Ovary (tissue), 9 donors: ENCODE data around the gene SPDYA. TPM values are rescaled to one million over a fixed set of nuclear protein-coding genes. Genes with fewer than 3 reads are reported as not detected.

Experiments
- DNase-seq, 5 donors: peaks; one replicate each; pipeline ENCODE4 v3.0.0-alpha.2; 2019 to 2020
- H3K27ac ChIP-seq, 2 donors: fragments of 200-600 bp; one replicate each; pipeline versions ENCODE4 v1.5.1 to v1.8.0; 2019 to 2022
- H3K27me3 ChIP-seq: fragments of 200-600 bp; one replicate; pipeline ENCODE4 v1.8.0; 2022
- H3K36me3 ChIP-seq: fragments of 200-600 bp; sonication (generic); one replicate; pipeline ENCODE4 v1.5.1; 2019
- H3K4me1 ChIP-seq: one replicate; pipeline ENCODE4 v1.8.1; 2013; ENCODE audit warnings: mild to moderate bottlenecking, moderate library complexity; ENCODE audit not compliant: insufficient read depth
- H3K4me3 ChIP-seq: fragments of 200-600 bp; sonication (generic); one replicate; pipeline ENCODE4 v1.5.1; 2017
- H3K9me3 ChIP-seq, 2 donors: fragments of 200-600 bp in 1 of 2; sonication (generic) in 1 of 2; one replicate each; pipeline versions ENCODE4 v1.5.1 to v1.8.1; 2013 to 2019; ENCODE audit warnings: mild to moderate bottlenecking in 1 of 2, moderate library complexity in 1 of 2
- CTCF ChIP-seq, 3 donors: fragments of 450-650 bp in 2 of 3; fragments of 200-600 bp in 1 of 3; IDR thresholded peaks; one replicate each; pipeline versions ENCODE4 v1.5.1 to v1.8.0; 2016 to 2022; ENCODE audit warnings: antibody characterized with exemption in 3 of 3, mild to moderate bottlenecking in 1 of 3
- EP300 ChIP-seq: sonication (generic); formaldehyde crosslinking; IDR thresholded peaks from one replicate; pipeline ENCODE4 v1.6.1; 2017; ENCODE audit warnings: antibody characterized with exemption
- POLR2A ChIP-seq: fragments of 450-650 bp; IDR thresholded peaks from one replicate; pipeline ENCODE4 v1.6.1; 2017; ENCODE audit warnings: antibody characterized with exemption, mild to moderate bottlenecking, moderate library complexity
- WGBS, 3 donors: extraction: QIAGEN DNeasy Blood & Tissue Kit in 1 of 3; methylation state at CpG; one replicate each; pipeline versions ENCODE4 v1.1.5 to v1.1.7; 2013 to 2017; 5-methylcytosine and 5-hydroxymethylcytosine counted together
- intact Hi-C, 4 donors: fragments of 100-400 bp; cut with DNase I; formaldehyde crosslinking; loops; one replicate each; pipeline versions ENCODE4 v1.11.0 to v1.15.1; 2022 to 2023
- polyA plus RNA-seq, 2 donors: library from polyadenylated mRNA; stranded (reverse); fragments of 200-250 nt in 1 of 2; fragments of 350-450 nt in 1 of 2; fragmentation: Illumina TruSeq in 1 of 2; extraction: RNeasy Lipid Tissue Mini Kit (QIAGEN cat#74804) in 1 of 2; gene quantifications; one replicate each; pipeline ENCODE4 v1.2.3, GENCODE V29; 2013 to 2014
- total RNA-seq, 7 donors: library from RNA; depleted of rRNA in 2 of 7; stranded (reverse); fragments of >200 nt in 2 of 7; fragmentation: NEBNext Ultra II Directional in 3 of 7; extraction: Animal tissue kit (Norgen Biotek cat#: 25700) in 3 of 7; gene quantifications; one replicate each; pipeline versions ENCODE4 v1.1.0 to v1.2.4, GENCODE V29; 2016 to 2023
- donor health status: DM: no; HTN: no; CAD: no; lungs with moderate emphysema.
- donor health status: DM: no; HTN: no; CAD: no.
- donor health status: Bipolar disorder and iron deficiency.
- donor health status: DM: yes; HTN: yes; CAD: no.
- donor health status: DM: no; HTN: no; CAD: no.
- donor health status: DM: yes; HTN: yes; CAD: no.

Gene SPDYA
- total and polyA plus RNA-seq, 9 donors: 0.13 to 4.3 (median 0.94) TPM

- intact Hi-C loops: no loop called here
- 60 to 61% (median 61%) methylated on average over 3 of the region's 3 CpGs for WGBS, 3 donors
- Histone ChIP-seq H3K4me1 (peaks cover 13% of the 10 kb centered on the region), H3K9me3 (no peaks in the 10 kb centered on the region), H3K36me3 (no peaks in the 10 kb centered on the region), H3K4me3 (no peak overlapping the region), H3K27ac (no peak overlapping the region), H3K27me3 (no peaks in the 10 kb centered on the region)
- no peak for TF ChIP-seq EP300
- TF ChIP-seq POLR2A: no peak
- DNase-seq: no peak
Observed at GRCh38 chr2:28767337-28767736, 43.3 kb upstream of the SPDYA start.

- no peak for TF ChIP-seq POLR2A
- no peak for TF ChIP-seq CTCF (IDR thresholded peaks at IDR 0.05)
- intact Hi-C loops: no loop called here
- Histone ChIP-seq H3K4me3 (no peak overlapping the region), H3K27ac (no peak overlapping the region), H3K27me3 (no peaks in the 10 kb centered on the region), H3K4me1 (peaks cover 12% of the 10 kb centered on the region), H3K36me3 (no peaks in the 10 kb centered on the region), H3K9me3 (no peaks in the 10 kb centered on the region)
- DNase-seq: no peak
Observed at GRCh38 chr2:28768422-28768821, 42.2 kb upstream of the SPDYA start.

GRCh38 chr2:28768952-28769351 lies 41.7 kb upstream of the SPDYA start:
- intact Hi-C loops: no loop called here
- H3K27ac ChIP-seq: no peak overlapping the region
- TF ChIP-seq EP300 (no peak), POLR2A (no peak), CTCF (IDR thresholded peaks at IDR 0.05) (no peak)
- DNase-seq: no peak
- no peaks in the 10 kb centered on the region for H3K9me3 ChIP-seq
- no peaks in the 10 kb centered on the region for H3K36me3 ChIP-seq
- H3K4me1 ChIP-seq: peaks cover 9% of the 10 kb centered on the region
- WGBS, 3 donors: 91 to 94% (median 93%) methylated on average over 5 of the region's 5 CpGs
- no peaks in the 10 kb centered on the region for H3K27me3 ChIP-seq
- no peak overlapping the region for H3K4me3 ChIP-seq

GRCh38 chr2:28772351-28772750 lies 38.3 kb upstream of the SPDYA start:
- Histone ChIP-seq H3K27me3 (no peaks in the 10 kb centered on the region), H3K27ac (no peak overlapping the region), H3K4me3 (no peak overlapping the region), H3K4me1 (peaks cover 14% of the 10 kb centered on the region), H3K9me3 (no peaks in the 10 kb centered on the region), H3K36me3 (no peaks in the 10 kb centered on the region)
- TF ChIP-seq CTCF (IDR thresholded peaks at IDR 0.05): no peak
- TF ChIP-seq EP300: no peak
- no peak for TF ChIP-seq POLR2A
- DNase-seq: no peak
- WGBS, 3 donors: 85 to 90% (median 89%) methylated on average over 2 of the region's 2 CpGs
- intact Hi-C loops: no loop called here

- Histone ChIP-seq H3K4me1 (peaks cover 8% of the 10 kb centered on the region), H3K27ac (no peak overlapping the region), H3K36me3 (no peaks in the 10 kb centered on the region), H3K27me3 (no peaks in the 10 kb centered on the region), H3K4me3 (no peak overlapping the region), H3K9me3 (no peaks in the 10 kb centered on the region)
- WGBS, 3 donors: 60 to 80% (median 68%) methylated on average over 6 of the region's 6 CpGs
- DNase-seq: no peak
- intact Hi-C loops: no loop called here
- TF ChIP-seq EP300: no peak
- TF ChIP-seq POLR2A: no peak
- TF ChIP-seq CTCF (IDR thresholded peaks at IDR 0.05): no peak
Observed at GRCh38 chr2:28776471-28776870, 34.2 kb upstream of the SPDYA start.
